Fibroblast of peridontal ligament (primary cell): ENCODE results near the gene CLDN14.
A peak's percentile ranks its signal among the peaks of the same experiment; 100 is the strongest.

Experiments
- DNase-seq: peaks from one replicate; pipeline ENCODE4 v3.0.0-alpha.2; 2010; ENCODE audit errors: extremely low read depth

Gene CLDN14, protein sequence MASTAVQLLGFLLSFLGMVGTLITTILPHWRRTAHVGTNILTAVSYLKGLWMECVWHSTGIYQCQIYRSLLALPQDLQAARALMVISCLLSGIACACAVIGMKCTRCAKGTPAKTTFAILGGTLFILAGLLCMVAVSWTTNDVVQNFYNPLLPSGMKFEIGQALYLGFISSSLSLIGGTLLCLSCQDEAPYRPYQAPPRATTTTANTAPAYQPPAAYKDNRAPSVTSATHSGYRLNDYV

DNA sequence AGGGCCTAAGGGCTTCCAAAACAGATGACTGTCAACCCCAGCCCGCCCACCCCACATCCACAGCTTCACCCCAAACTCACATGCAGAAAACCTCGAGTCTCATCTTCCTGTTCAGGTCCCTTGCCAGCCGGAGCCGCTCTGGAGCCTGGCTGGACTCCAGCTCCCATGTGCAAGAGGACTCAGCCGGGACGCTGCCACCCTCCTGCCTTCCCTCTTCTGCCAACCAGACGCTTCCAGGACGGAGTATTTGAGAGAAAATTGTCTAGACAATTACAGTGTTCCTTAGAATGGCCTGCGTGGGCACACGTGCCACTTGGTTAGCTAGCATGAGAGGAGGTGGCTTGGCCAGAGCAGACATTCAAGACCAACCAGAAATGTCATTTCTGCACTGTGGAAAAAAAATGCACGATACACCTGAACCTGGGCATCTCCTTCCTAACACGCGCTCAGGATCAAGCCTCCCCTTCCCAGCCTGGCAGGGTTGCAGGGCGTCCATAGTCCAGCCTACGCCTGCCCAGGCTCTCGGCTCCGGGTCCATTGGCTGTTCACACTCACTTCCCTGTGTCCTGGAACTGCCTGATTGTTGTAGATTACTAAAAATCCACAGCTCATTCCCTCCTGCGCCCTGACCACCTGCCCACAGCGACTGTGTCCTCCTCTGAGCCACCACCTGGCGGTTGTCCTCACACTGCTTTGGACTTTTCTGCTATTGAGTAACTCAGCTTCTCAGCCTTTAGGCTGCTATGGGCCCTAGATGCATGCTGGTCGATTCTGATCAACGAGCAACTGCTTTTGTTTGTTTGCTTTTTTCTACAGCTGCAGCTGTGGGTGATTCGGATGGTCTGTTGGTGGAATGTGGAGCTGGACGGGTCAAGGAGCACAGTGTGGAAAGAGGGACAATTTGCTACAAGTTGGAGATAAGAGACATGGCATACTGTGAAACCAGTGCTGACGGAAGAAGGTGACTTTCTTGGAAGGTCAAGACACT, at the start of gene CLDN14:
Gene CLDN14 (minus strand): TSS at position 708 of the 988 bp plus-strand sequence. CDS start 18,427 bp downstream, outside the sequence.
- DNase-seq = no peak

DNA sequence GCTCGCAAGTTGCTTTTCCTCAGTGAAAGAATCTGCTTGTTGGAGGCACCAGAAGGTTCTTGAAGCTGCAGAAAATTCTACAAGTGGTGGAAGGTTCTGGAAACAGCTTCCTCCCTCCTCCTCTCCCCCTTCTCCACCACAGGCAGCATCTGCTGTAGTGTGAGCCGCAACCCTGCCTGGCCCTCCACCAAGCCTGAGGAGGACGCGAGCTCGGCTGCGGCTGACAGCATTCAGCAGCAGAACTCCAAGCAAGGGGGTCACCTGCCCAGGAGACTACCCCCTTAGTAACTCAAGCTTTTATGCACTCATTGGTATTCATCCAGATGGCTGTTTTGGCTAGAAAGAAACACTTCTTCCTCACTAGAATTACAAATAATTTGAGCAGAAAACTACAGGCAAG, 48.8 kb upstream of the CLDN14 start:
- no peak for DNase-seq

DNA sequence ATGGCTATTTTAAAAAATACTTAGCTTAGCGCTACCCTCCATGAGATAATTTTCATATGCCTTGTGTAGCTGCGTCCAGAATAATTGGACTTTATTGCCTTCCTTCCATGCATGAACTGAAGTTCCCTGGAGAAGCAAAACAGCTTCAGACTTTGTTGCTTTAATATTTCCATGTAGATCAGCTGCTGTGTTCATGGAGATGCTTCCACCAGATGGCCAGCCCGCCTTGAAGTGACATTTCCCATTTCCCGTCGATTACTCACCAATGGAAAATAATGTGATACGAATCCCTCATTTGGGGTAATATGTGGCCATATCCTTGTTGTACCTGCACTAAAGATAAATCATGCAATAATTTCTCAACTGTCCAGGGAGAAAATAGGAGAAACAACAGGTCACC, 47.4 kb upstream of the CLDN14 start:
- no peak for DNase-seq

DNA sequence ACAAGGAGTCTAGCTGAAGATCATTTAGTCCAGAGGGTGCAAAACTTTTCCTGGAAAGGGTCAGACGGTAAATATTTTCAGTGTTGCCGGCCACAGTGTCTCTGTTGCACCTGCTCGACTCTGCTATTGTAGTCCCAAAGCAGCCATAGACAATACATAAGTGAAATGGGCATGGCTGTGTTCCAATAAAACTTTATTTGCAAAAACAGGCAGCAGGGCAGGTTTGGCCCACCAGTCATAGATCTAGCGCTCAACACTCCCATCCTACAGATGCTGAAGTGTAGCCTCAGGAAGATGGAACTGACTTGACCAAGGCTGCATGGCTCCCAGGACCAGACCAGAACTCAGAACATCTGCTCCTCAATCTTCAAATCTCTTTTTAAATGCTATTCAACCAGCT, 46.2 kb upstream of the CLDN14 start:
- no peak for DNase-seq

DNA sequence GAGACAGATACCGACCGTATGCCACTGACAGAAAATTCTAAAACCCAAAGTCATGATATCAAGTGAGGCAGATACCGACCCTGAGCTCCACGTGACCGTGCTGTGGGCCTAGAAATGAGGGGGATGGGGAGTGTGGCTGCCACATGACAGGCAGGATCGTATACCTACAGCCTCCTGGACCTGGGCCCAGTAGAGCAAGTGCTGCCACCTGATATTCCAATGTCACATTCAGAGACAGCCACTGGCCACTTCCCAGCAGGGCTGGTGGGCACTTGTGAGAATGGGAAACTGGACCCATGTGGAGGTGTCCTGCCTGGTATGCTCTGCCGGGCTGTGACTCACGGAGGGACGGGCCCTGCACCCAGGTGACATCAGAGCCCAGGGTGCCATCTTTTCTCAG, 44.6 kb upstream of the CLDN14 start:
- no peak for DNase-seq

DNA sequence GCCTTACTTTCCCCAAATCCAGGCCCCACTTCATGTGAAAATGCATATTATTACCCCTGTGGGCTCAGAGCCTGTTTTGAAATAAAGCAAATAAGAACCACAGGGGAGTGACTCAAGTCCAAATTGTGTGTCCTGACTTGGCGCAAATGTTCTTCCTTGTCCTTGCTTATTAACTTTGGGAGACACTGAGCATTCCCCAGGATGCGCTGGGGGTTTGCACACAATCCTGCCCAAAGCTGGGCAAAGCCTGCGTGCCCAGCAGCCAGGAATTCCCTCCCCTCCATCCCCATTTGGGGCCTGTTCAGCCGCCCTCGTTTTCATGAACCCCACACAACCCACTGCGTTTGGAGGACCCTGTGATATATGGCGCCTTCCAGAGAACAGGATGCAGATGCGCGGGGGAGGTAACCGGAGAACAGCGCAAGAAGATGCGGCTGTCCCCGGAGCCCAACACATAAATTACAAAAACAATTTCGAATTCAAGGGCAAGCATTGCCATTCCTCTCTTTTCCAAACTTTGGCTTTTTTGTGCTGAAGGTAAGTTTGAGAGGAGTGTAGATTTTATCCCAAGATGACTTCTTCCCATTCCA, 42.4 kb upstream of the CLDN14 start:
- DNase-seq = no peak

DNA sequence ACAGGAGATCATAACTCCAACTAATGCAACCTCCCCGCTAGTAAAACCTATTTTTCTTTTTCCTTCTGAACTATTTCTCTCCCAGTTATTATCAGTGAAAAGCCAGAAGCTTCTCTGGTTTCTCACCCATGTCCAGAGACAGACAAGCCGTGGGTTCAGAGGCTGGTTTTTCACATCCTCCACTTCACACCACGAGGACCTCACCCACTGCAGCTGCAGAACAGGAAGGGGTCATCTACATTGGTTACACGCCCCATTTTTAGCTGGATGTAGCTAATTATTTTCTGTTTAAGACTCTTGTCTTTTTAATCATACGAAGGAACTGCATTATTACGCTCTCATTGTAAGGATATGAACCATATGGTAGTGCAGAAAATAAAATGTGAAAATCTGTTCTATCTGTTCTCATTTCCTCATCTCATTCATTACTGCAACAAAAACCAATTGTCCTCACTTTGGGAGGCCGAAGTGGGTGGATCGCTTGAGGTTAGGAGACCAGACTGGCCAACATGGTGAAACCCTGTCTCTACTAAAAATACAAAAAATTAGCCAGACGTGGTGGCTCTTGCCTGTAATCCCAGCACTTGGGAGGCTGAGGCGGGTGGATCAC, 39.1 kb upstream of the CLDN14 start:
- DNase-seq = no peak

DNA sequence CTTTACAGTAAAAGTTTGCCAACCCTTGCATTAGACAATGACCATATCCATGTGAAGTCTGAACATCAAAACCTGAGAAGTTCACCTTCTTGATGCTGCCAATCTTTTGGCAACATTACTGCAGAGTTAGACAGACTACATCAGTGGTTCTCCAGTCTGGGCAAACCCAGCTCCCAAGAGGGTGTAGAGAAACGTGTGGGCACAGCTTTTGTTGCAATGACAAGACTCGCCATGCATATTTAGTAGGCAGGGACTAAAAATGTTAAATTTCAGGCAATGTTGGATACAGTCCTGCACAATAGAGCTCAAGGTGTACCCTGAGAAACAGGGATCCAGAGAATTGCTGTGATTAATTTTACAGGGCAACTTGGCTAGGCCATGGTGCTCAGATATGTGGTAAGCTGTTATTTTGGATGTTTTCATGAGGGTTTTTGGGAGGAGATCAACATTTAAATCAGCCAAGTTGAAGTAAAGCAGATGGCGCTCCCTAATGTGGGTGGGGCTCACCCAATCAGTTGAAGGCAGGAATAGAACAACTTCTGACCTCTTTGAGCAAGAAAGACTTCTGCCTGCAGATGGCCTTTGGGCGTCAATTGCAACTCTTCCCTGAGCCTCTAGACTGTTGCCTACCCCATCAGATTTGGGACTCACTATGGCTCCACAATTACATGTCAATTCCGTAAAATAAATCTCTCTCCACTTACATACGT, 37.6 kb upstream of the CLDN14 start:
- no peak for DNase-seq

DNA sequence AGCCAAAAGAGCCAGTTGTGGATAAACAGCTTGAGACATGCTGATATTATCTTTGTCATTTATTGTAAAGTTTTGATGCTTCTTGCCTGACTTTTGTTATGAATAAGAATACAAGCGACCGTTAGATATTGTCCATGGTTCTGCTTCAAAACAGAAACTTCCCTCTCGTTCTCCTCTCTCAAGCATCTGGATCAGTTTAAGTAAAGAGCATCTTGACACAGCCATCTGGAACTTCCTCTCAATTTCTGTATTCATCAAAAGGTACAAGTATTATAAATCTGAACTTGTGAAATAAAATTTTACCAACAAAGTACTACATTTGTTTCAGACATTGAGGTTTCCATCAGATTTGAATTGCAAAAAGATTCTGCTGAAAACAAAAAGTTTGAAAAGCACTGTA, 36.4 kb upstream of the CLDN14 start:
- DNase-seq = peak; percentile 14

DNA sequence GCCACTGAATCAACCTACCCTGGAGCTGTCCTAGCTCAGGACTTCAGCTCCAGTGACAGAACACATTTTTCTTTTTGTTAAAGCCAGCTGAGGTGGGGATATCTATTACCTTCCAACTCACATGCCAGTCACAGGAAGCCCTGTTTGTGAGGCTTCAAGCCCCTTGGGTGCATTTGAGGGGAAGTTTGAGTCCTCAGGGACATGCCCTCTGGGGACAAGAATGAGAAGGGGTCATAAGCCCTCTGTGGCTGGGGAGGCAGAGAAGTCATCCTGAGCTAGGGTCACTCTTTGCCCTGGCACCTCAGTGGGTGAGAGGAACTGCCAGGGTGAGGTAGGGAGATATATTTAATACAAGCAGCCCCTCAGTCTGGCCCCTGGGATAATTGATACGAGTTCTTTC, 33.5 kb upstream of the CLDN14 start:
- no peak for DNase-seq

DNA sequence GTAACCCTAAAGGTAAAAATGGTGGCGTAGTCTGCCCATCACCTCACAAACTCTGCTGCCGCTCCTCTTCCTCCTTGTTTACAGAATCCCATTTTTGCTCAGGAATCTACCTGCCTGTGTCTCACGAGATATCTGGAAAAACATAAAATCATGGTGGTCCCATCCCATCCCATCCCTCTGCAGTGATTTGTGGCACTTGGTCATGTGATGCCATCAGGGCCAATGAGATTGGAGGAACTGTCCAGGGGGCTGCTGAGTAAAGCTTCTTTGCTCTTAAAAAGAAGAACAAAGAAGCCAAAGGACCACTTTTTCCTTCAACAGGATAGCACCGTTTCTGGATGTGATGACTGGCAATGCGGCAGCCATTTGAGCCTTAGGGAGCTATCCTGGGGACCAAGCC, 33.0 kb upstream of the CLDN14 start:
- DNase-seq = no peak

DNA sequence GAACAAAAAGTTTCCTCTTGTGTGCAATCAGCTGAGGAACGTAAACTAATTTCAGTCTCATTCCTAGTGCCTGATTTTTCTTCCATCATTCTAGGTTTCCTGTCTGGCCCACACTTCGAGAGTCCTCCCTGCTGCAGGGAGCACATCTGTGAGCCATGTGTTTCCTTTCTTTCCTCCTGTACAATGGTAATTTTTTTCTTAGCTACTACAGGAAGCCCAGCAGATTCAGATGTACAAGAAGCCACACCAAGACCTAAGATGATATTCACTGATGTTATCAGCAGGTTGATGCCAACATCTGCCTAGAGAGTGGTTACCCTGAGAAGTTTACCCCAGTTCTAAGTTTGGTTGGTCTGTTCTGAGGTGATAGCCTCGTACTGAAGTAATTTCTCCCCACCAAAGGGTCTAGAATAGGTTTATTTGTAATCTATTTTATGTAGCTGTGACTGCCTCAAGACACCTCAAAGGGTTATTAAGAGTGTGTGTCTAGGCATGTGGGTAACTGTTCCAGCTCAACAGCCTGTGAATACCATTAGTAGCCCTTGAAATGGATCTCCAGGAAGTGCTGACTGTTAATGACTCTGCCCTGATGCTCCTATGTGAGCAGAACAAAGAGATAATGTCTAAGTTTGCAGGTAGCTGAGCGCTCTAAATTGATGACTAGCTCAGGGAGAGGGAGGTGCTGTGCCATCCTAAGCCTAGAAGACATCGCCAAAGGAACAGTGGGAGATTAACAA, 31.7 kb upstream of the CLDN14 start:
- DNase-seq = no peak

DNA sequence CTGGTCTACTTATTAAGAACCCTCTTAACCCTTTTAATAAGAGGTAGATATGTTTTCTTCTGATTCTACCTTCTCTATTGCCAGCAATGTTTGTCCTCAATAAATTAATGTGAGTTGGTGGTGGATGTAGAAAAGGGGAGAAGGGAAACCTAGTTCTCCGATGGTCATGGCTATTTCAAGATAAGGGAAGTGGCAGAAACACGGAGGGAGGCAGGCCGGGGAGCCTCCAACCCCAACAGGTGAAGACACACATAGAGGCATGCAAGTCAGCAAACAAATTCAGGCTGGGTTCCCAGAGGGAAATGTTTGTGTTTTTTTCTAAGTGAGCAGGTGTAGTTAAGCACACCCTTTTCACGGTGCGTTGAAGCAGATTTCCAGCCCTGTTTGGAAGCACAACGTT, 31.0 kb upstream of the CLDN14 start:
- no peak for DNase-seq

DNA sequence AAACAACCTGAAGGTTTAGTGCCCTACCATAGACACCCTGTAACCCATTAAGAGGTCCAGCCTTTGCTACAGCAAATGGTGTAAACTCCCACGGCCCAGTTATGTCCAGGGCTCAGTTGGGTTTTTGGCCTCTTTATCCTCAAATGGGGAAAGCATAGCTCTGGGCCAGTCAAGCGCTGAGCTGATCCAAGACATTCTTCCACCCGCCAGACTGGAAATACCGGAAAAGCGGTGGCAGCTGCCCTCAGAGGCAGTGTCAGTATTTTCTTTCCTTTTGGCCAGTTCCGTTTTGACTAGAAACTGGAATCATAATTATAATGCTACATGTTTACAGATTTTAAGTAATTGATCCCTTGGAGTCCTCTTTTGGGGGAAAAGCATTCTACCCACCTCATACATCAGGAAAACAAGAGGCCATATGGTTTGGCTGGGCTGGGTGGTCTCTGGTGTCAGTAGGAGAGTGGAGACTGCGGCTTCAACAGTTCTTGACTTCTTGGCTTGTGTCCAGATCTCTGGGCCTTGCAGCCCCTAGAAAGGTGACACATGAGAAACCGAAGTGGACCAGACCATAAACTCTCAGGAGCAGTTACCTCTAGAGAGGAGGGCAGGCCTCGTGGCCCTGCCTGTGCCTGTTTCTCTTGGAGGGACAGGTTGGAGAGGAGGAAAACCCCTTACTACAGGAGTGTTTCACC, 30.2 kb upstream of the CLDN14 start:
- DNase-seq = no peak

DNA sequence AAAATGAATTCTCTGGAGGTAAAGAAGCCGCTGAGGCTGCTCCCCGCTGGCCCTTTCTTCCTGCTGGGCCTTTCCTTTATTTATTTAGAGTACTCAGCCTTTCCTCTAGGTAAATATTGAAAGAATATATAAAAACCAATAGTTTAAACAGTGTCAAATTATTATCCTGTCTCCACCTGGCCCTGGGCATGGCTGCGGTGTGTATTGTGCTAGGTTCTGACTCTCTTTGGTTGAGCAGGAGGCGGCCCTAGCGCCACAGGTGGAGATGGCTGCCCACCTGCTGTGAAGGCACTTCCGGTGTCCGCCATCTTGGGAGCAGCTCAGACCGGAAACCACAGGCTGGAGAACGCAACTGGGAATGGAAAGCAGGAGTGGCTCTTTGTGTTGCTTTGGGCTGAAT, 29.0 kb upstream of the CLDN14 start:
- DNase-seq = no peak

DNA sequence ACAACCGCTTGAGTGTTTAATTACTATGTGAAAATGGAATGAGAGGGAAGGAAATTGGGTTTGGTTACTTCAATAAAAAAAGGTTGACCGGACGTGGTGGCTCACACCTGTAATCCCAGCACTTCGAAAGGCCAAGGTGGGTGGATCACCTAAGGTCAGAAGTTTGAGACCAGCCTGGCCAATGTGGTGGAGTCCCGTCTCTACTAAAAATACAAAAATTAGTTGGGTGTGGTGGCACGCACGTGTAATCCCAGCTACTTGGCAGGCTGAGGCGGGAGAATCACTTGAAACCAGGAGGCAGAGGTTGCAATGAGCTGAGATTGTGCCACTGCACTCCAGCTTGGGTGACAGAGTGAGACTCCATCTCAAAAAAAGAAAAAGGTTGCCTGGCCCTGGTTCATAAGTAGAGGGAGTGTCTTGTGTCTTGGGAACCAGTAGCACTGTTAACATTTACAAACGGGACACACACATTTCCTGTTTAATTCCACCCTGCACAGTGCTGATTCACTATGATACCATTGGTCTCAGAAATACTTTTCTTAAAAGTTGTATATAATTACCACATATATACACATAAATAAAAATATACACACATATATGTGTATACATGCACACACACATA, 27.6 kb upstream of the CLDN14 start:
- DNase-seq = no peak

DNA sequence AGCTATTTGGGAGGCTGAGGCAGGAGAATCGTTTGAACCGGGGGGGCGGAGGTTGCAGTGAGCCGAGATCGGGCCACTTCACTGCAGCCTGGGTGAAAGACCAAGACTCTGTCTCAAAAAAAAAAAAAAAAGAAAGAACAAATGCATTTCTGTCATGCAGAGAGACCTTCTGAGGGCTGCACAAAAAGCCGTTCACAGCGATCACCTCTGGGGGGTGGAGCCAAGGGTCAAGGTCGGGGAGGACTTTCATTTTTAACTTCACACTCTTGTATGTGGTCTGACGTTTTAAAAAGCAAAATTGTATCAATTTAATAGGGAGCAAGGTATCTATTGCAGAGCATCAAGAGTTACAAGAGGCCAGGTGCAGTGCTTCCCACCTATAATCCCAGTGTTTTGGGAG, 26.6 kb upstream of the CLDN14 start:
- DNase-seq = no peak

DNA sequence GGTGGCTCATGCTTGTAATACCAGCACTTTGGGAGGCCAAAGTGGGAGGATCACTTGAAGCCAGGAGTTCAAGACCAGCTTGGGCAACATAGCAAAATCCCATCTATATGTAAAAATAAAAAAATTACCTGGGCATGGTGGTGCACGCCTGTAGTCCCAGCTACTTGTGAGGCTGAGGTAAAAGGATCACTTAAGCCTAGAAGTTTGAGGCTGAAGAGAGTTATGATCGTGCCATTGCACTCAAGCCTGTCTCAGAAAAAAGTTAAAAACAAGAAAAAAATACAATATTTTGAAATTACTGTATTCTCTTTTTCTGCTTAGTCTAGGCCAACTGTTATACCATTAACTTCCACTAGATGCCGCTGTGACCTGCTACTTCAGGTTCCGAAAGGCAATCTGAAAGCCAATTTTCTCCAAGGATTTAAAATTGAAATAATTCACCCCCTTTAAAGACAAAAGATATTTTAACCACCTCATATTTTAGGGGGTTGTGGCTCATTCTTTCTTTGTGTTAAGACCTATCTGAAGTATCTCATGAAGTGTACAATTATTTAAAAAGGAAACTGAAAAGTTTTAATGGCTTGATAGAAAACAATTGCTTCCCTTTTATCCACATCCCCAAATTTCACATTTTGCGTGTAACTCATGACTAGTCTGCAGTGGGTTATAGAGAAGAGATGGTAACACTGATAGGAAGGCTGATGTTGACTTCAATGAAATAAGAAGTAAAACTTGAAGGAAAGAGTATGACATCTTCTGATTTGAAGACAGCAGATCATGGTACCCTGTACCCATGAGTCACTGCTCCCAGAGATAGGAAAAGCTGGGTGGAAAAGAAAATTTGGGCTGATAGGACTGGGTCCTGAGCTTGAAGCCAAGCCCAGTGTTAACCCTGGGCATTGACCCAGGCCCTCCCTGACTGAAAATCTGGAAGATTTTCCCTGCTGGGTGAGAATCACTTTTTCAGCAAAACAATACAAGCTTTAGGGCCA, 24.4 kb upstream of the CLDN14 start:
- peak; percentile 80 for DNase-seq

DNA sequence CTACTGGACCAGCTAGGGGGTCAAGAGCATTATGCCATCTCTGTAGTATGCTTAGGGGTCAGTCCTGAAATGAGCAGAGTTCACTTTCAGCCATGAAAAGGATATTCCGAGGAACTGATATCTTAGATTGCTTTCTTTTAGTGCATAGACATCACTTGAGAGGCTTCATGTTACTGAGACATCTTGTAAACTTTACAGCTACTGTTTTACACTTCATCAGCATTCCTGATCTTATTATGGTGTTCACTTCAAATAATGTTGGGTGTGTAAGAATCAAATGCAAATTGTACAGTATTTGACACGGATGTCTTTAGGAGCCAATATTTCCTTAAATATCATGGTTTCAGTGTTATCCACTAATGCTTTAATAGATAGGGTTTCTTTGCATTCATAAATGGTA, 22.4 kb upstream of the CLDN14 start:
- DNase-seq = no peak
